ENCODE data around the gene OR6T1.

Gene OR6T1

GRCh38 chr11:123901867-123902266 lies 41.8 kb downstream of the OR6T1 start, which contains the start of gene OR8D4:
TSS of gene OR8D4 (plus strand) at chr11:123902167. CDS start at chr11:123906432, 4,265 bp downstream.
- H3K27ac Mint-ChIP-seq = no peak within 1 kb of the TSS

GRCh38 chr11:123899792-123900191 lies 43.8 kb downstream of the OR6T1 start:
- Mint-ChIP-seq H3K4me3 (no peak overlapping the region), H3K27me3 (no peaks in the 10 kb centered on the region), H3K36me3 (no peaks in the 10 kb centered on the region), H3K9me3 (no peaks in the 10 kb centered on the region), H3K4me1 (no peaks in the 10 kb centered on the region), H3K27ac (no peak overlapping the region)
- CTCF ChIA-PET = no interaction called here
- DNase-seq = no peak

More at GRCh38 chr11:123901867-123902266, 41.8 kb downstream of the OR6T1 start, which contains the start of gene OR8D4:
- H3K27me3 Mint-ChIP-seq = no peaks in the 10 kb centered on the region
- no peak within 1 kb of the TSS for H3K4me3 Mint-ChIP-seq
- no peaks in the 10 kb centered on the region for H3K9me3 Mint-ChIP-seq
- H3K4me1 Mint-ChIP-seq = no peaks in the 10 kb centered on the region
- CTCF ChIA-PET = no interaction called here
- no peaks in the 10 kb centered on the region for H3K36me3 Mint-ChIP-seq
- DNase-seq = no peak
